ENCODE results near the gene MFN2. TPM values are rescaled to one million over a fixed set of nuclear protein-coding genes. Genes with fewer than 3 reads are reported as not detected.

MFN2 gene
- total RNA-seq, 1 donor from 2014 or later = 663 TPM

- H3K9me3 ChIP-seq (replicated peaks) = no peaks in the 10 kb centered on the region
Measured at GRCh38 chr1:11963622-11964021, 16.6 kb upstream of the MFN2 start.

GRCh38 chr1:11964656-11965055, 15.6 kb upstream of the MFN2 start:
- no peak for TF ChIP-seq CTCF (IDR thresholded peaks at IDR 0.05; ENCODE audit: borderline replicate concordance)
- Histone ChIP-seq H3K36me3 (peaks cover 85% of the 10 kb centered on the region), H3K4me1 (no peaks in the 10 kb centered on the region), H3K4me3 (no peak overlapping the region), H3K9me3 (replicated peaks) (no peaks in the 10 kb centered on the region), H3K27ac (replicated peaks) (no peak overlapping the region), H3K27me3 (ENCODE audit: low read depth) (no peaks in the 10 kb centered on the region)
- no peak for DNase-seq
- intact Hi-C loops (cut with micrococcal nuclease) = no loop called here

More at GRCh38 chr1:11963622-11964021, 16.6 kb upstream of the MFN2 start:
- intact Hi-C loops (cut with micrococcal nuclease) = no loop called here
- Histone ChIP-seq H3K4me1 (no peaks in the 10 kb centered on the region), H3K27me3 (ENCODE audit: low read depth) (no peaks in the 10 kb centered on the region), H3K27ac (replicated peaks) (no peak overlapping the region), H3K4me3 (no peak overlapping the region), H3K36me3 (peaks cover 85% of the 10 kb centered on the region)
- DNase-seq = no peak
- no peak for TF ChIP-seq CTCF (IDR thresholded peaks at IDR 0.05; ENCODE audit: borderline replicate concordance)

GRCh38 chr1:11967028-11967547, 13.2 kb upstream of the MFN2 start:
- Histone ChIP-seq H3K9me3 (replicated peaks) (no peaks in the 10 kb centered on the region), H3K36me3 (peaks cover 76% of the 10 kb centered on the region), H3K4me1 (no peaks in the 10 kb centered on the region), H3K27ac (replicated peaks) (no peak overlapping the region), H3K27me3 (ENCODE audit: low read depth) (no peaks in the 10 kb centered on the region), H3K4me3 (no peak overlapping the region)
- intact Hi-C loops (cut with micrococcal nuclease) = no loop called here
- no peak for DNase-seq
- TF ChIP-seq CTCF (IDR thresholded peaks at IDR 0.05; ENCODE audit: borderline replicate concordance) = peak; percentile 56

GRCh38 chr1:11970441-11971185, 9.6 kb upstream of the MFN2 start:
- no peak for DNase-seq
- Histone ChIP-seq H3K4me1 (no peaks in the 10 kb centered on the region), H3K4me3 (no peak overlapping the region), H3K9me3 (replicated peaks) (no peaks in the 10 kb centered on the region), H3K27me3 (ENCODE audit: low read depth) (no peaks in the 10 kb centered on the region), H3K36me3 (peaks cover 73% of the 10 kb centered on the region), H3K27ac (replicated peaks) (no peak overlapping the region)
- no peak for TF ChIP-seq CTCF (IDR thresholded peaks at IDR 0.05; ENCODE audit: borderline replicate concordance)
- intact Hi-C loops (cut with micrococcal nuclease) = no loop called here

GRCh38 chr1:11977625-11978024, 2.6 kb upstream of the MFN2 start:
- Histone ChIP-seq H3K27ac (replicated peaks) (no peak overlapping the region), H3K4me1 (peaks cover 43% of the 10 kb centered on the region), H3K36me3 (peaks cover 43% of the 10 kb centered on the region), H3K27me3 (ENCODE audit: low read depth) (no peaks in the 10 kb centered on the region), H3K4me3 (no peak overlapping the region), H3K9me3 (replicated peaks) (no peaks in the 10 kb centered on the region)
- intact Hi-C loops (cut with micrococcal nuclease) = no loop called here
- no peak for DNase-seq
- no peak for TF ChIP-seq CTCF (IDR thresholded peaks at IDR 0.05; ENCODE audit: borderline replicate concordance)
